Naive thymus-derived CD8-positive, alpha-beta T cell (primary cell): ENCODE data around the gene FXYD1. TPM values are rescaled to one million over a fixed set of nuclear protein-coding genes. Genes with fewer than 3 reads are reported as not detected.
A peak's percentile ranks its signal among the peaks of the same experiment; 100 is the strongest.

Experiments used
- ATAC-seq, 2 donors: fragments of 150-1000 bp; cut with Tn5 transposase in 1 of 2; sonication (Bioruptor Pico), chemical (Tn5 transposase) in 1 of 2; 1 replicate in 1 of 2; 2 replicates in 1 of 2; pipeline ENCODE4 v1.10.0; 2021; ENCODE audit warnings: mild to moderate bottlenecking in 2 of 2, moderate library complexity in 2 of 2
- POLR2A ChIA-PET: fragments of 350-600 bp; sonication (Branson Sonifier 250); formaldehyde crosslinking; loops from one replicate; lab custom pipeline; 2021; ENCODE audit warnings: antibody characterized with exemption; lab: Charles Lee
- DNase-seq, 10 donors: peaks; one replicate each; pipeline versions ENCODE4 v3.0.0 to v3.0.0-alpha.2; 2020 to 2022
- H3K27ac Mint-ChIP-seq, 10 donors: one replicate each; pipeline ENCODE4 v1.8.0; 2020 to 2022; ENCODE audit warnings: mild to moderate bottlenecking in 10 of 10, mixed read lengths in 10 of 10, moderate library complexity in 4 of 10, inconsistent platforms in 1 of 10
- H3K27me3 Mint-ChIP-seq, 5 donors: one replicate each; pipeline ENCODE4 v1.8.0; 2021 to 2022; ENCODE audit warnings: mixed read lengths in 5 of 5
- H3K36me3 Mint-ChIP-seq, 3 donors: one replicate each; pipeline ENCODE4 v1.8.0; 2020 to 2022; ENCODE audit warnings: mixed read lengths in 3 of 3, mild to moderate bottlenecking in 2 of 3, inconsistent platforms in 1 of 3
- H3K4me1 Mint-ChIP-seq, 4 donors: one replicate each; pipeline ENCODE4 v1.8.0; 2021 to 2022; ENCODE audit warnings: mixed read lengths in 4 of 4
- H3K4me3 Mint-ChIP-seq, 10 donors: one replicate each; pipeline ENCODE4 v1.8.0; 2020 to 2022; ENCODE audit warnings: mild to moderate bottlenecking in 10 of 10, mixed read lengths in 10 of 10, moderate library complexity in 6 of 10, inconsistent platforms in 1 of 10
- H3K9me3 Mint-ChIP-seq, 9 donors: one replicate each; pipeline ENCODE4 v1.8.0; 2020 to 2022; ENCODE audit warnings: mixed read lengths in 9 of 9, mild to moderate bottlenecking in 3 of 9, inconsistent platforms in 1 of 9, moderate library complexity in 1 of 9
- polyA plus RNA-seq, 3 donors: library from polyadenylated mRNA; unstranded; fragments of 300-500 nt; fragmentation: Illumina TruSeq; gene quantifications; one replicate each; pipeline ENCODE4 v1.2.3, GENCODE V29; 2021
- total RNA-seq, 8 experiments: library from RNA in 2 of 8; stranded (reverse) in 2 of 8; gene quantifications; one replicate each; pipeline ENCODE4 v1.2.3 and lab custom pipeline; 2021 to 2026

FXYD1 gene
- total and polyA plus RNA-seq, 5 experiments from 2014 or later = 0.77 to 1.1 (median 0.77) TPM; not detected in 2

DNA sequence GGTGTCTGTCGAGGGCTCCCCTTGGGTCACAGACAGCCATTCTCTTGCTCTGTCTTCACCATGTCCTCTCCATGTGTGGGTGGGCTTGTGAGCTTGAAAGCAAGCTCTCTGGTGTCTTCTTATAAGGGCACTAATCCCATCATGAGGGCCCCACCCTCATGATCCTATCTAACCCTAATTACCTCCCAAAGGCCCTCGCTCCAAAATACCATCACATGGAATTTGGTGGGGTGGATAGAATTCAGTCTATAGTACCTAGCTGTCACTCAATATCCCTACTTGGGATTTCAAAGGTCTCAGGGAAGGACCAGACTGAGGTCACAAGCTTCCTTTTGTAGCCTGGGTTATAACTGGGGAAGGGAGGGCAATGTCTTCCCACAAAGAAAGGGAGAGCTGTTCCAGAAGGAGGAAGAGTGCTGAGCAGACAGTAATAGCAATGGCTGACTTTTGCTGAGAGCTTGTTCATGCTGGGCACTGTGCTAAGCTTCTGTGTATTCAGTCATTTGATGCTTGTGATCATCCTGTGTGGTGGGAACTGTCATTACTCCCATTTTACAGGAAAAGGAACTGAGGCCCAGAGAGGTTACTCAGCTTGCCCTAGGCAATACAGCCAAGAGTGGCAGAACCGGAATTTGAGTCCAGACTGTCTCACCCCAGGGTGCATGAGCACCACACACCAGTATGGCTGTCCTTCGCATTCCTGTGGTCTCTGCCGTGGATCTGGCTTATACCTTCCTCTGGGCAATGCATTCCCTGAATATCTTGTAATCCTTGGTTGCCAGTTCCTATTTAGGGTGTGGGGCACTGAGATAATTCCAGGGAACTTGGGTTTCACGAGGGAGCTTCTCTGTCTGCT lies 24.1 kb downstream of the FXYD1 start:
- POLR2A ChIA-PET = interaction anchor here (0.7 to 3.2 kb wide), 9 partner anchors 8 to 59 kb away, joined by 3 to 9 read pairs (median 3); partner anchors contain the start of gene FXYD5
- peak overlapping the region in 9 of 10 donors; percentile 60 to 86 (median 74) for H3K27ac Mint-ChIP-seq
- no peaks in the 10 kb centered on the region for H3K27me3 Mint-ChIP-seq
- H3K4me1 Mint-ChIP-seq = peaks cover 28 to 53% (median 49%) of the 10 kb centered on the region in 4 donors
- ATAC-seq = no peak
- H3K4me3 Mint-ChIP-seq = no peak overlapping the region
- peak in 1 of 10 donors; percentile 7 for DNase-seq
- H3K9me3 Mint-ChIP-seq = peaks cover 0 to 28% (median 15%) of the 10 kb centered on the region in 9 donors
- H3K36me3 Mint-ChIP-seq = peaks cover 42 to 100% (median 89%) of the 10 kb centered on the region in 3 donors

- Mint-ChIP-seq H3K4me3 (no peak overlapping the region), H3K27ac (peak overlapping the region in 9 of 10 donors; percentile 58 to 88 (median 77))
Observed at GRCh38 chr19:35164418-35164817, 25.8 kb downstream of the FXYD1 start.

DNA sequence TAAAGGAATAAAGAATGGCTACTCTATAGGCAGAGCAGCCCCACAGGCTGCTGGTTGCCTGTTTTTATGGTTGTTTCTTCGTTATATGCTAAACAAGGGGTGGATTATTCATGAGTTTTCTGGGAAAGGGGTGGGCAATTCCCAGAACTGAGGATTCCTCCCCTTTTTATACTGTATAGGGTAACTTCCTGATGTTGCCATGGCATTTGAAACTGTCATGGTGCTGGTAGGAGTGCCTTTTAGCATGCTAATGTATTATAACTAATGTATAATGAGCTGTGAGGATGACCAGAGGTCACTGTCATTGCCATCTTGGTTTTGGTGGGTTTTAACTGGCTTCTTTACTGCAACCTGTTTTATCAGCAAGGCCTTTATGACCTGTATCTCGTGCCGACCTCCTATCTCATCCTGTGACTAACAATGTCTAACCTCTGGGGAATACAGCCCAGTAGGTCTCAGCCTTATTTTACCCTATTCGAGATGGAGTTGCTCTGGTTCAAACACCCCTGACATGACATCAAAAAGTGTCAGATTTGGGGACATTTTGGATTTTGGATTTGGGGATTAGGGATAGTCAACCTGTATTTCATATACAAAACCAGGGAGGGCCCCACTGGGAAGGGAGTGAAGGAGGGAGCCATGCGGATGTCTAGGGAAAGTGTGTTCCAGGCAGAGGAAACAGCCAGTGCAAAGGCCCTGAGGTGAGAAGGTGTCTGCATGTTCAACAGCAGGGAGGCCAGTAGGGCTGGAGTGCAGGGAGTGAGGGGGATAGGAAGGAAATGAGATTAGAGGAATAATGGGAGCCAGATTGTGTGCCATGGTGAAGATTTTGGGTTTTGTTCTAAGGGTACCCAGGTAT lies 26.8 kb downstream of the FXYD1 start:
- POLR2A ChIA-PET = interaction anchor here (0.8 to 3.5 kb wide), 5 partner anchors 9 to 46 kb away, joined by 3 to 22 read pairs (median 6); partner anchors contain the start of gene FXYD5
- H3K4me3 Mint-ChIP-seq = peak overlapping the region in 2 of 10 donors; percentile 30 to 38
- H3K27me3 Mint-ChIP-seq = no peaks in the 10 kb centered on the region
- DNase-seq (peak in 1 of 10 donors; percentile 5), ATAC-seq (no peak)
- peaks cover 38 to 92% (median 68%) of the 10 kb centered on the region in 3 donors for H3K36me3 Mint-ChIP-seq
- peak overlapping the region; percentile 31 to 94 (median 80) for H3K27ac Mint-ChIP-seq
- H3K9me3 Mint-ChIP-seq = peaks cover 0 to 28% (median 15%) of the 10 kb centered on the region in 9 donors
- H3K4me1 Mint-ChIP-seq = peaks cover 31 to 50% (median 43%) of the 10 kb centered on the region in 4 donors

More at GRCh38 chr19:35164418-35164817, 25.8 kb downstream of the FXYD1 start:
- Mint-ChIP-seq H3K9me3 (peaks cover 0 to 28% (median 15%) of the 10 kb centered on the region in 9 donors), H3K36me3 (peaks cover 38 to 97% (median 75%) of the 10 kb centered on the region in 3 donors), H3K27me3 (no peaks in the 10 kb centered on the region), H3K4me1 (peaks cover 31 to 51% (median 44%) of the 10 kb centered on the region in 4 donors)
- POLR2A ChIA-PET = interaction anchor here (0.7 to 3.2 kb wide), 3 partner anchors 8 to 12 kb away, joined by 3 to 9 read pairs (median 7); partner anchors contain the start of gene FXYD5
- ATAC-seq = no peak
- DNase-seq = peak in 1 of 10 donors; percentile 3

DNA sequence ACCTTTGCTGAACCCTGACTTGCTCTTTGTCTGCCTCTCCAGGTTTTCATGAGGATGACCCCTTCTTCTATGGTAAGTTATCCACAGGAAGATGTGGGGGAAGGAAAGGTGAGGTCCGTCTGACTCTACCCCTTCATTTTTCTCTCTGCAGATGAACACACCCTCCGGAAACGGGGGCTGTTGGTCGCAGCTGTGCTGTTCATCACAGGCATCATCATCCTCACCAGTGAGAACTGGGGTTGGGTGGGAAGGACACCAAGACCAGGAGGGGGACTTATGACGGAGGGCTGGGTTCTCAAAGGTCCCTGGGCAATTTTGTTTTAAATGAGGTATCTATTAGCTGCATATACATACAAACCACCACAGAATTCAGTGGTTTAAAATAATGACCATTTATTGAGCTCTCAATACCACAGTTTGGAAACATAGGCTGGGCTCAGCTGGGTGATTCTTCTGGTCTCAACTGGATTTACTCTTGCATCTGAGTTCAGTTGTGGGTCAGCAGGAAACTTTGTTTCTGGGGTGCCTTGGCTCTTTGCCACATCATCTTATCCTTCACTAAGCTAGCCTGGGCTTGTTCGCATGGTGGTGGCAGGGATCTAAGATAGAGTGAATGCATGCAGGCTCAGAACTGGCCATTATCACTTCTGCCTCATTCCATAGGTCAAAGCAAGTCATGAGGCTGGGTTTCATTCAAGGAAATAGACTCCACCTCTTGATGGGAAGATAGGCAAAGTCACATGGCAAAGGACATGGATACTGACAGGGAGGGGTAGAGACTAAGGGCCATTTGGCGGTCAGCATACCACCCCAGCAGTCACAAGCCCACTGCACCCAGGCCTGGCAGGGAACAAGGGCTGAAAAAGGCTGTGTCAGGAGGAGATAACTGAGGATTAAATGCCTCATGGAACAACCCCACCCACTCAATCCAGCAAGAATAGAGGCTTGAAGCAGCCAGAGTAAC lies 27.8 kb downstream of the FXYD1 start:
- H3K36me3 Mint-ChIP-seq = peaks cover 36 to 82% (median 60%) of the 10 kb centered on the region in 3 donors
- POLR2A ChIA-PET = interaction anchor here (0.8 to 3.5 kb wide), 9 partner anchors 8 to 101 kb away, joined by 3 to 22 read pairs (median 6); partner anchors contain the start of gene FXYD5
- peaks cover 29 to 46% (median 40%) of the 10 kb centered on the region in 4 donors for H3K4me1 Mint-ChIP-seq
- no peak for ATAC-seq
- H3K27me3 Mint-ChIP-seq = no peaks in the 10 kb centered on the region
- peak overlapping the region; percentile 84 to 95 (median 94) for H3K27ac Mint-ChIP-seq
- H3K4me3 Mint-ChIP-seq = peak overlapping the region in 8 of 10 donors; percentile 9 to 72 (median 48)
- peak in 1 of 10 donors; percentile 10 for DNase-seq
- peaks cover 0 to 28% (median 15%) of the 10 kb centered on the region in 9 donors for H3K9me3 Mint-ChIP-seq

DNA sequence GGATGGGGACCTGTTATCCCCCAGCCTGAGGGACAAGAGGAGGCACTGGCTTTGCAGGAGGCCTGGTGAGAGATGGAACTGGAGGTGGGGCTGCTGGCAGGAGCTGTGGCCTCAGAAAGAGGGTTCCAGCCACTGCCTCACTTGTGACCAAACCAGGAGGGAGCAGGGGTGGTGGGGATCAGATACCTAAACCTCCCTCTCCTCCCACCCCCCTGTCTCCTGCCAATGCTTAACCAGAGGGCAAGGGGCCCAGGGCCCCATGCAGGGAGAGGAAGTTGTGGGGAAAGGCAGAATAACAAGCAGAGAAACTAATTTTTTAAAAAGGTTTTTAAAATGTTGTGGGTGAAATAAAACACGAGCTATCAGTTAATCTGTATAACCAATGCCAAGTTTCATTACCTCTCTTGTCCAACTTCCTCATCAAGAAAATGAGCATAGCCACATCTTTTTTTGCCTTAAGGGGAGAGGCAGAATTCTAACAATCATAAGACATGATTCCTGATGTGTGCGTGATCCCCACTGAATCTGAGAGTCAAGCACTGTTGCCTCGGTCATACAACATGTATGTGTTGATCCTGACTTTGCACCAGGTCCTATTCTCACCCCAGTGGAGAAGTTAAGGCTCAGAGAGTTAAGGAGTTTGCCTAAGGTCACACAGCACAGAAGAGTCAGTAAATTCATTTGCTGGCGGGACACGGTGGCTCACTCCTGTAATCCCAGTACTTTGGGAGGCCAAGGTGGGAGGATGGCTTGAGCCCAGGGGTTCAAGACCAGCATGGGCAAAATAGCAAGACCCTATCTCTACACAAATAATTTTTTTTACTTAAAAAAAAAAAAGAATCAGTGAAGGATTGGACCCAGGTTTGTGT lies 28.9 kb downstream of the FXYD1 start:
- Mint-ChIP-seq H3K27ac (peak overlapping the region; percentile 84 to 95 (median 94)), H3K4me1 (peaks cover 25 to 49% (median 43%) of the 10 kb centered on the region in 4 donors), H3K36me3 (peaks cover 28 to 71% (median 49%) of the 10 kb centered on the region in 3 donors), H3K27me3 (no peaks in the 10 kb centered on the region), H3K9me3 (peaks cover 0 to 24% (median 15%) of the 10 kb centered on the region in 9 donors), H3K4me3 (peak overlapping the region; percentile 8 to 72 (median 59))
- POLR2A ChIA-PET = interaction anchor here (0.6 to 3.5 kb wide), 11 partner anchors 11 to 100 kb away, joined by 3 to 22 read pairs (median 5); partner anchors contain the start of genes FAM187B and FXYD5
- ATAC-seq (peak; percentile 46 to 70), DNase-seq (peak in 2 of 10 donors; percentile 21 to 27)

DNA sequence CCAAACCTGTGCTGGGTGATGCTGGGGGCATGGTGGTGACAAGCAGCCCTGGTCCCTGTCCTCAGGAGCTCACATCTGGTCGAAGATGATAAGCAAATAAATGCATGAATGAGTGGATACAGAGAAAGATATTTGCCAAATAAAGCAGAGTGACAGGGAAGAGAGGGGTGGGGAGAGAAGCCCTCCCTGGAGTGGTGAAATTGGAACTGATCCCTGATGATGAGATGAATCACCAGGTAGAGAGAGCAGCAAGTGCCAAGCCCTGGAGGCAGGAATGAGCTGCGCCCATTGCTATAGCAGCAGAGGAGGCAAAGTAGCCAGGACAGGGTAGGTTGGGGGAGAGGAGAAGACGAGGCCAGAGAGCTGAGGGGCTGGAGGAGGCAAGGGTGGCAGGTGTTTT lies 29.6 kb downstream of the FXYD1 start:
- Mint-ChIP-seq H3K27ac (peak overlapping the region; percentile 54 to 95 (median 94)), H3K4me1 (peaks cover 22 to 53% (median 46%) of the 10 kb centered on the region in 4 donors), H3K36me3 (peaks cover 27 to 64% (median 42%) of the 10 kb centered on the region in 3 donors), H3K9me3 (peaks cover 0 to 24% (median 15%) of the 10 kb centered on the region in 9 donors), H3K27me3 (no peaks in the 10 kb centered on the region), H3K4me3 (peak overlapping the region in 1 of 10 donors; percentile 29)
- DNase-seq (no peak), ATAC-seq (no peak)
- POLR2A ChIA-PET = interaction anchor here (0.6 to 3.5 kb wide), 11 partner anchors 11 to 785 kb away, joined by 3 to 22 read pairs (median 4); partner anchors contain the start of genes FAM187B and FXYD5

GRCh38 chr19:35169221-35169995 lies 30.8 kb downstream of the FXYD1 start:
- no peak for DNase-seq
- POLR2A ChIA-PET = interaction anchor here (0.7 to 3.5 kb wide), 8 partner anchors 10 to 100 kb away, joined by 3 to 22 read pairs (median 4); partner anchors contain the start of gene FXYD5
- no peak for ATAC-seq
- Mint-ChIP-seq H3K4me3 (peak overlapping the region in 1 of 10 donors; percentile 13), H3K36me3 (peaks cover 20 to 52% (median 30%) of the 10 kb centered on the region in 3 donors), H3K4me1 (peaks cover 20 to 48% (median 45%) of the 10 kb centered on the region in 4 donors), H3K9me3 (peaks cover 0 to 20% (median 15%) of the 10 kb centered on the region in 9 donors), H3K27me3 (no peaks in the 10 kb centered on the region), H3K27ac (peak overlapping the region; percentile 64 to 94 (median 86))

DNA sequence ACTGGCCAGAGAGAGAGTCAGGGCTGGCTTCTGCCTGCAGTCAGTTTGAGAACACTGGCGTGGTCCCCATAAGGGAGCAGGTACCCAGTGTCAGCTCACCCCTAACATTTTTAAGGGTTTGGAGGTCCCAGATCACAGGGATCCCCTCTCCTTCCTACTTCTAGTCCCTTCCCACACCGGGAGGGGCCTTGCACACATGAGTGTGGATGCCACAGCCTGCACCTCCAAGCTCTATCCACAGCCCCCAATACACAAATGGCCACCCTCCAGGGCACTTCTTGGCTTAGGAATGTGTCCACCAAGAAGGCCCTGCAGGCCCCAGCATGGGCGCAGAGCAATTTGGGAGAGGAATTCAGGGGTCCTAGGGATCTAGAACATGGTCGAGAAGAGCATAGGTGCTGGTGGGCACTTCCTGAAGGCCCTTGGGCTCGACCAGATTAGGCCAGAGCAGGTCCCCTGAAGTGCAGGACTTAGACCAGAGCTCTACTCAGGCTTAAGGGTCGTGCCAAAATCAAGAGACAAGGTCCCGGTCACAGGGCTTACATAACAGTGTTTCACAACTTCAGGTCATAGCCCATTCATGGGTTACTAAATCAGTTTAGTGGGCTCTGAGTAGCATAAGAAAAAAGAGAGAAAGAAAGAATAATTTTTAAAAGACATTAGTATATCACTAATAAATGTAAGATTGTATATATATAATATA lies 31.9 kb downstream of the FXYD1 start:
- H3K27me3 Mint-ChIP-seq = no peaks in the 10 kb centered on the region
- H3K4me1 Mint-ChIP-seq = peaks cover 23 to 55% (median 51%) of the 10 kb centered on the region in 4 donors
- peaks cover 13 to 48% (median 19%) of the 10 kb centered on the region in 3 donors for H3K36me3 Mint-ChIP-seq
- DNase-seq (no peak), ATAC-seq (no peak)
- POLR2A ChIA-PET = interaction anchor here (0.6 to 5.1 kb wide), 6 partner anchors 13 to 98 kb away, joined by 3 to 30 read pairs (median 4); partner anchors contain the start of gene FXYD5
- H3K27ac Mint-ChIP-seq = peak overlapping the region in 9 of 10 donors; percentile 43 to 90 (median 84)
- no peak overlapping the region for H3K4me3 Mint-ChIP-seq
- peaks cover 0 to 17% (median 12%) of the 10 kb centered on the region in 9 donors for H3K9me3 Mint-ChIP-seq

DNA sequence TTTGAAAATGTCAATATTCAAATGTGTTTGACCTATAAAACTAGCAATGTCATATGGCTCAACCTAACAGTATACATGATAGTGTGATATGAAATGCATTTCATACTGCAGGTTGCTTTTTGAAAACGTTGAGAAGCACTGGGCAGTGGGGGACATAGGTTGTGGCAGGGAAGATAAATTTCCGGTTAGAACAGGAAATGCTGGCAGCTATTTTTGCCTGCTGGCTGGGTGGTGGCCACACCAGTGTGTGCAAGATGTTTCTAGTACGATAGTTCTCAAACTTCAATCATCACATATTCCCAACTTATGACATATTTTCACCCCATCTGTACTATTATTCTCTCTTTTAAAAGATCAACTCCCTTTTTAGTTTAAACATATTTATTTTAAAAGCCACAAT lies 33.1 kb downstream of the FXYD1 start:
- Mint-ChIP-seq H3K4me1 (peaks cover 19 to 54% (median 51%) of the 10 kb centered on the region in 4 donors), H3K36me3 (peaks cover under 1 to 40% (median 7%) of the 10 kb centered on the region in 3 donors)
- POLR2A ChIA-PET = interaction anchor here (0.6 to 5.1 kb wide), 10 partner anchors 8 to 86 kb away, joined by 3 to 30 read pairs (median 4); partner anchors contain the start of gene FXYD5

More for the DNA sequence above, 33.1 kb downstream of the FXYD1 start:
- Mint-ChIP-seq H3K27me3 (no peaks in the 10 kb centered on the region), H3K4me3 (peak overlapping the region in 7 of 10 donors; percentile 18 to 67 (median 34)), H3K9me3 (peaks cover 0 to 5% (median under 1%) of the 10 kb centered on the region in 9 donors), H3K27ac (peak overlapping the region in 9 of 10 donors; percentile 81 to 92 (median 87))
- ATAC-seq (peak in 1 of 2 donors; percentile 31), DNase-seq (no peak)
